Right ventricle myocardium inferior (tissue), 1 donor: Measurements from ENCODE around the gene NRG3. TPM values are rescaled to one million over a fixed set of nuclear protein-coding genes. Genes with fewer than 3 reads are reported as not detected.

ENCODE experiments used
- ATAC-seq: fragments of 200-7000 bp; cut with Tn5 transposase; one replicate; pipeline ENCODE4 v1.9.1; 2020; ENCODE audit warnings: mild to moderate bottlenecking, moderate library complexity
- DNase-seq: peaks from one replicate; pipeline ENCODE4 v3.0.0; 2021; ENCODE audit errors: missing footprints
- intact Hi-C: fragments of 100-400 bp; cut with DNase I; formaldehyde crosslinking; loops from one replicate; pipeline ENCODE4 v1.11.0; 2022
- total RNA-seq: library from RNA; stranded (reverse); fragmentation: NEBNext Ultra II Directional; extraction: Animal tissue kit (Norgen Biotek cat#: 25700); gene quantifications from one replicate; pipeline ENCODE4 v1.2.1, GENCODE V29; 2021
- donor health status: DM: no; HTN: yes; CAD: no; lungs with severe emphysema.

The NRG3 gene
- total RNA-seq, 1 donor from 2014 or later, result not detected

- no peak for DNase-seq
- intact Hi-C loops, result no loop called here
Observed at GRCh38 chr10:83017076-83017867, 1142.3 kb downstream of the NRG3 start.

DNA sequence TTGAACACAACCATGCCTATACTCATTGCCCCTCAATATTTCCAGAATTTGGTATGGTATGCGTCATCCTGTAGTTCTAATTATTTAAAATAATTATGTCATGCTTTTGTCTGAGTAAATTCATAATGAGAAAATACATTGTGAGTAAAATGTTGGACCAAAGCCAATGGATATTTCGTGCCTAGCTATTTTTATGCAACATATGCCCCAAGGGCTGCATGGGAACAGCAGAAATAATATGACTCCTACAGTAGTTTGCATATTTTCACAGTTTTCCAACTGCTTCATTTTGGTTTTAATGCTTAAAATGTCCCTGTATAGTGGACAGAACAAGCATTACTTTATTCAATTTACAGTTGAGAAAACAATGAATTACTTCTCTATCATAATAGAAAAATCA lies 1148.7 kb downstream of the NRG3 start:
- DNase-seq (no peak), ATAC-seq (no peak)
- intact Hi-C loops, result no loop called here

More at GRCh38 chr10:83017076-83017867, 1142.3 kb downstream of the NRG3 start:
- ATAC-seq, result no peak
